Stimulated activated CD4-positive, alpha-beta T cell treated with anti-CD3 and anti-CD28 coated beads, TNF-alpha, amount 100 ng/mL, for 48 hours (primary cell): ENCODE results near the gene IFFO2.
A peak's percentile ranks its signal among the peaks of the same experiment; 100 is the strongest.

Experiments used
- DNase-seq, 3 donors: peaks; one replicate each; pipeline ENCODE4 v3.0.0-alpha.2; 2020; ENCODE audit warnings: low read depth in 3 of 3

IFFO2 gene

GRCh38 chr1:18919197-18919905 lies 37.1 kb downstream of the IFFO2 start:
- DNase-seq = no peak

GRCh38 chr1:18918417-18918816 lies 38.1 kb downstream of the IFFO2 start:
- DNase-seq = no peak

- no peak for DNase-seq
These were observed 39.2 kb downstream of the IFFO2 start for GRCh38 chr1:18917071-18917799.

GRCh38 chr1:18915341-18915740 lies 41.1 kb downstream of the IFFO2 start:
- no peak for DNase-seq

- DNase-seq = peak; percentile 31 to 68 (median 67)
These were observed 43.2 kb downstream of the IFFO2 start for GRCh38 chr1:18913065-18913835.

GRCh38 chr1:18912550-18912949 lies 43.9 kb downstream of the IFFO2 start:
- DNase-seq = no peak

- DNase-seq = peak in 1 of 3 donors; percentile 11
These were observed 47.3 kb downstream of the IFFO2 start for GRCh38 chr1:18908911-18909771.

GRCh38 chr1:18907917-18908845 lies 48.3 kb downstream of the IFFO2 start:
- no peak for DNase-seq

- DNase-seq = peak; percentile 24 to 49 (median 41)
These were observed 49.2 kb downstream of the IFFO2 start for GRCh38 chr1:18907021-18907916.

GRCh38 chr1:18903291-18903756 lies 53.2 kb downstream of the IFFO2 start:
- DNase-seq = no peak

- peak; percentile 84 to 92 (median 89) for DNase-seq
These were observed 53.8 kb downstream of the IFFO2 start, which contains the start of gene ALDH4A1 for GRCh38 chr1:18902523-18903290. Gene ALDH4A1, minus strand, starts transcription at chr1:18902555. Its CDS starts 32 bp downstream, at chr1:18902523.

- no peak for DNase-seq
These were observed 54.4 kb downstream of the IFFO2 start for GRCh38 chr1:18901952-18902522.

GRCh38 chr1:18901147-18901951 lies 55.1 kb downstream of the IFFO2 start:
- no peak for DNase-seq

GRCh38 chr1:18900303-18900841 lies 56.1 kb downstream of the IFFO2 start:
- DNase-seq = no peak

GRCh38 chr1:18899363-18900049 lies 57.0 kb downstream of the IFFO2 start:
- DNase-seq = no peak

- no peak for DNase-seq
These were observed 57.9 kb downstream of the IFFO2 start for GRCh38 chr1:18898567-18898966.
